Smooth muscle cell (in vitro differentiated cells): ENCODE data around the gene OR56A1. TPM values are rescaled to one million over a fixed set of nuclear protein-coding genes. Genes with fewer than 3 reads are reported as not detected.

ENCODE experiments used
- DNase-seq: peaks from one replicate; lab custom pipeline; 2025; ENCODE audit not compliant: unreplicated experiment; lab: John Stamatoyannopoulos, UW
- H2AFZ ChIP-seq: fragments of 200-600 bp; sonication (generic); 2 replicates; pipeline ENCODE4 v1.6.0; 2016; ENCODE audit warnings: antibody characterized with exemption, low read depth, mild to moderate bottlenecking
- H3F3A ChIP-seq: fragments of 200-600 bp; sonication (generic); 2 replicates; pipeline ENCODE4 v1.6.0; 2017; ENCODE audit warnings: antibody characterized with exemption, low read depth
- H3K27ac ChIP-seq: fragments of 200-600 bp; sonication (generic); 2 replicates; pipeline ENCODE4 v1.5.1; 2016; ENCODE audit warnings: low read depth, mild to moderate bottlenecking
- H3K27me3 ChIP-seq: fragments of 200-600 bp; sonication (generic); 2 replicates; pipeline ENCODE4 v1.6.1; 2016; ENCODE audit warnings: low read depth, mild to moderate bottlenecking
- H3K36me3 ChIP-seq: fragments of 200-600 bp; sonication (generic); 2 replicates; pipeline ENCODE4 v1.5.1; 2016; ENCODE audit warnings: low read depth
- H3K4me1 ChIP-seq: fragments of 200-600 bp; sonication (generic); 2 replicates; pipeline ENCODE4 v1.5.1; 2016; ENCODE audit warnings: low read depth
- H3K4me2 ChIP-seq: fragments of 200-600 bp; sonication (generic); 2 replicates; pipeline ENCODE4 v1.6.0; 2016; ENCODE audit warnings: mild to moderate bottlenecking
- H3K4me3 ChIP-seq: fragments of 200-600 bp; sonication (generic); 2 replicates; pipeline ENCODE4 v1.5.1; 2016; ENCODE audit warnings: mild to moderate bottlenecking
- H3K79me2 ChIP-seq: fragments of 200-600 bp; sonication (generic); 2 replicates; pipeline ENCODE4 v1.6.0; 2016; ENCODE audit warnings: low read depth, mild to moderate bottlenecking
- H3K9ac ChIP-seq: fragments of 200-600 bp; sonication (generic); 2 replicates; pipeline ENCODE4 v1.6.0; 2016; ENCODE audit warnings: low read depth
- H3K9me3 ChIP-seq: fragments of 200-600 bp; sonication (generic); replicated peaks from 2 replicates; pipeline ENCODE4 v1.5.1; 2016; ENCODE audit warnings: low read depth
- H4K20me1 ChIP-seq: fragments of 200-600 bp; sonication (generic); 2 replicates; pipeline ENCODE4 v1.6.0; 2016; ENCODE audit warnings: low read depth
- whole genome bisulfite sequencing: methylation state at CpG from one replicate; pipeline ENCODE4 v1.1.7; 2016; ENCODE audit warnings: low lambda C conversion rate; 5-methylcytosine and 5-hydroxymethylcytosine counted together
- polyA plus RNA-seq: library from polyadenylated mRNA; unstranded; fragments of >200 nt; fragmentation: Nextera tagmentation; extraction: Ambion mirVana; gene quantifications from 2 replicates; pipeline ENCODE4 v1.2.1, GENCODE V29; 2016
- total RNA-seq: library from RNA; depleted of rRNA; stranded (reverse); fragments of >200 nt; gene quantifications from 2 replicates; pipeline ENCODE4 v1.2.3, GENCODE V29; 2014
- TF ChIP-seq, protein P1 (sequence below): fragments of 200-600 bp; sonication (generic); IDR thresholded peaks from 2 replicates; pipeline ENCODE4 v1.5.1; 2017; ENCODE audit warnings: borderline replicate concordance, mild to moderate bottlenecking, antibody characterized with exemption; ENCODE audit not compliant: insufficient read depth, poor library complexity, severe bottlenecking

OR56A1 gene
- total and polyA plus RNA-seq, 2 experiments from 2014 or later, result 0.22 TPM; not detected in 1

DNA sequence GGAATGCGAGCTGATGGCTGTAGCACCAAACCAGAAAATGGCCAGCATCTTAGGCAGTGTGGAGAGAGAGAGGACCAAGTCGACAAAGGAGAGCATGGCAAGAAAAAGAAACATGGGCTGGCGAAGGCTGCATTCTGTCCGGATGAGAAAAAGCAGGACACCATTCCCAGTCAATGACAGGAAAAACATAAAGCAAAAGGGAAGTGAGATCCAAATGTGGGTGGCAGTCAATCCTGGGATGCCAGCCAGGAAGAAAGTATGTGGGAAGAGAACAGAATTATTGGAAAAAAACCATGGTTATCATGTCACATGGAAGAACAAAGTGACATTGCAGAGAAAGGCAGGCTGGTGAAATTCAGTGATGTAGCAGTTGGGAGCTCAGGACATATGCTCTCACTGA, 36.9 kb upstream of the OR56A1 start:
- H3K9ac ChIP-seq, result no peak overlapping the region
- 80% methylated on average over 4 of the region's 4 CpGs for WGBS
- no peaks in the 10 kb centered on the region for H3K79me2 ChIP-seq
- H4K20me1 ChIP-seq, result no peaks in the 10 kb centered on the region
- H3K27me3 ChIP-seq, result no peaks in the 10 kb centered on the region
- H3K4me1 ChIP-seq, result no peaks in the 10 kb centered on the region
- no peak overlapping the region for H3K4me3 ChIP-seq
- no peak overlapping the region for H2AFZ ChIP-seq
- no peaks in the 10 kb centered on the region for H3F3A ChIP-seq
- H3K36me3 ChIP-seq, result no peaks in the 10 kb centered on the region
- no peak for DNase-seq
- TF ChIP-seq, protein P1, sequence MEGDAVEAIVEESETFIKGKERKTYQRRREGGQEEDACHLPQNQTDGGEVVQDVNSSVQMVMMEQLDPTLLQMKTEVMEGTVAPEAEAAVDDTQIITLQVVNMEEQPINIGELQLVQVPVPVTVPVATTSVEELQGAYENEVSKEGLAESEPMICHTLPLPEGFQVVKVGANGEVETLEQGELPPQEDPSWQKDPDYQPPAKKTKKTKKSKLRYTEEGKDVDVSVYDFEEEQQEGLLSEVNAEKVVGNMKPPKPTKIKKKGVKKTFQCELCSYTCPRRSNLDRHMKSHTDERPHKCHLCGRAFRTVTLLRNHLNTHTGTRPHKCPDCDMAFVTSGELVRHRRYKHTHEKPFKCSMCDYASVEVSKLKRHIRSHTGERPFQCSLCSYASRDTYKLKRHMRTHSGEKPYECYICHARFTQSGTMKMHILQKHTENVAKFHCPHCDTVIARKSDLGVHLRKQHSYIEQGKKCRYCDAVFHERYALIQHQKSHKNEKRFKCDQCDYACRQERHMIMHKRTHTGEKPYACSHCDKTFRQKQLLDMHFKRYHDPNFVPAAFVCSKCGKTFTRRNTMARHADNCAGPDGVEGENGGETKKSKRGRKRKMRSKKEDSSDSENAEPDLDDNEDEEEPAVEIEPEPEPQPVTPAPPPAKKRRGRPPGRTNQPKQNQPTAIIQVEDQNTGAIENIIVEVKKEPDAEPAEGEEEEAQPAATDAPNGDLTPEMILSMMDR, result no peak
- no peak overlapping the region for H3K4me2 ChIP-seq
- H3K9me3 ChIP-seq, result no peaks in the 10 kb centered on the region
- H3K27ac ChIP-seq, result no peak overlapping the region

DNA sequence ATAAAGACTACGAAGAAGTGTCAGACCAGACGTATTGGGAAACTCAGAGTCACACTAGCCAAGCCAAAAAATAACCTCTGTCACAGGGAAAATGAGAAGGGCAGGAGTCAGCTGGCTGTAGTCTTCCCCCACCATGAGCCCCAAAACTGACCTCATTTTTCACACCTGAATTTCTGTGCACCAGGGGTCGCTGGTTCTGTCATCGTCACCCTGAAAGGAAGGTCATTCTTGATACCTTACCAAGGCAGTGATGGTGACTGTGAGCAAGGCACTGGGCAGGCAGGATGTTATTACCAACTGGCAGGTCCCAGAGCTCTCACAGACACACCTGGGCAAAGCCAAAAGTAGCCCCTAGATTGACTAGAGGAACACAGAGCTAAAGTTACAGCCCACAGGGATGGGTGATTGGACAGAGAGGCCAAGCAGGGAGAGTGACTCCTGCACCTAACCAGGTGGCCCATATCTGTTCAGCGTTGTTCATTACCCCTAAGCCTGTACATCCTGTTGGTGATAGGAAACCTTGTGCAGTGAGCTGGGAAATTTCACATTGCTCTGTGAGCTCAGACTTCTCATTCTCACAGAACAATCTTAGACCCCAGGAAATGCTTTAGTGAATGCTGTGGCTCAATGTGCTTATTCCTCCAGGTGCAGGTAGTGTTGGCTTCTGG, 32.3 kb upstream of the OR56A1 start:
- H3K36me3 ChIP-seq, result no peaks in the 10 kb centered on the region
- H3K27ac ChIP-seq, result no peak overlapping the region
- no peaks in the 10 kb centered on the region for H3K27me3 ChIP-seq
- no peaks in the 10 kb centered on the region for H3K4me1 ChIP-seq
- TF ChIP-seq, protein P1, result no peak
- no peak overlapping the region for H3K9ac ChIP-seq
- DNase-seq, result no peak
- no peak overlapping the region for H2AFZ ChIP-seq
- H3K4me2 ChIP-seq, result no peak overlapping the region
- no peaks in the 10 kb centered on the region for H3K9me3 ChIP-seq
- WGBS, result 76% methylated on average over 5 of the region's 5 CpGs
- H3K79me2 ChIP-seq, result no peaks in the 10 kb centered on the region
- H3K4me3 ChIP-seq, result no peak overlapping the region
- no peaks in the 10 kb centered on the region for H3F3A ChIP-seq
- no peaks in the 10 kb centered on the region for H4K20me1 ChIP-seq

DNA sequence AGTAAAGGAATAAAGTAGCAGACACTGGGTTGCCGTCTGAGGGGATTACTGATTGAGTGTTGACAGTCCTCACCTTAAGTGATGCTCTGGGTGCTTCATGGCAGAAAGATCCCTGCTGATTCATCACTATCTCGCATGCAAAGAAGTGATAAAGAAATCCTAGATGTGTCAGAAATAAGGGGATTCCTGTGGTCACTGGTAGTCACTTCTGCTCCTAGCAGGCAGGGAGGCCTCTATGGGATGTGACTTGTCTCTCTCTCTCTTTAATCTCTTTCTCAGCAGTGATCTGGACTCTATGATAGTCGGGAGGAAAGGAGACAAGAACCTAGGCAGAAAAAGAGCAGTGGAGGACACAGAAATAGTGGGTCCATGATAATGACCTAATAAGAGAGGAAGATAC, 30.9 kb upstream of the OR56A1 start:
- Histone ChIP-seq H3K79me2 (no peaks in the 10 kb centered on the region), H3K27me3 (no peaks in the 10 kb centered on the region), H3K27ac (peak overlapping the region; percentile 35), H3K36me3 (no peaks in the 10 kb centered on the region), H3K4me2 (peak overlapping the region; percentile 31), H3K9ac (no peak overlapping the region), H3F3A (no peaks in the 10 kb centered on the region), H3K4me1 (no peaks in the 10 kb centered on the region), H4K20me1 (no peaks in the 10 kb centered on the region), H3K9me3 (no peaks in the 10 kb centered on the region), H3K4me3 (no peak overlapping the region), H2AFZ (no peak overlapping the region)
- no peak for DNase-seq
- TF ChIP-seq, protein P1, result no peak
- WGBS, result 15% methylated on average over 3 of the region's 3 CpGs

DNA sequence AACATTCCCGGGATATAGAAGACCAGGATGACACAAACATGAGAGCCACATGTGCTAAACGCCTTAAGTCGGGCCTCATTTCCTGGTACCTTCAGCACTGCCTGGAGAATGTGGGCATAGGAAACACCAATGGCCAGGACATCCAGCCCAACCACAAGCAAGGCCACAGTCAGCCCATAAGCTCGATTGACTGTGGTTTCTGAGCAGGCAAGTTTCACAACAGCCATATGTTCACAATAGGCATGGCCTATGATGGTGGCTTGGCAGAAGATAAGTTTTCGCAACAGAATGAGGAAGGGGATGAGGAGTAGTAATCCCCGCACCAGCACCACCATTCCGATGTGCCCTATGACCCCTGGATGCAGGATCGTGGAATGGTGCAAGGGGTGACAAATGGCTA, 26.9 kb upstream of the OR56A1 start:
- Histone ChIP-seq H4K20me1 (no peaks in the 10 kb centered on the region), H3K4me1 (no peaks in the 10 kb centered on the region), H3K4me2 (no peak overlapping the region), H3K9me3 (no peaks in the 10 kb centered on the region), H3F3A (no peaks in the 10 kb centered on the region), H3K36me3 (no peaks in the 10 kb centered on the region), H3K27me3 (no peaks in the 10 kb centered on the region), H3K4me3 (no peak overlapping the region), H2AFZ (no peak overlapping the region), H3K79me2 (no peaks in the 10 kb centered on the region), H3K9ac (no peak overlapping the region), H3K27ac (no peak overlapping the region)
- TF ChIP-seq, protein P1, result no peak
- 81% methylated on average over 7 of the region's 8 CpGs for WGBS
- no peak for DNase-seq
